Brain microvascular endothelial cell (primary cell): ENCODE results near the gene GFI1B.

Experiments
- DNase-seq: peaks from one replicate; pipeline ENCODE4 v3.0.0-alpha.2; 2020
- H3K27ac ChIP-seq: fragments of 250-450 bp; sonication (Bioruptor Pico); 2 replicates; pipeline ENCODE4 v1.5.1; 2020; ENCODE audit warnings: mild to moderate bottlenecking, moderate library complexity
- H3K27me3 ChIP-seq: fragments of 250-450 bp; sonication (Bioruptor Pico); replicated peaks from 2 replicates; pipeline ENCODE4 v1.5.1; 2020; ENCODE audit warnings: mild to moderate bottlenecking
- H3K36me3 ChIP-seq: fragments of 250-450 bp; sonication (Bioruptor Pico); replicated peaks from 2 replicates; pipeline ENCODE4 v1.5.1; 2020; ENCODE audit warnings: mild to moderate bottlenecking
- H3K4me3 ChIP-seq: 2 replicates; pipeline ENCODE4 v1.5.1; 2011; ENCODE audit warnings: low read depth, mild to moderate bottlenecking, control low read depth, low read length, moderate library complexity
- in situ Hi-C: cut with HindIII; loops from 2 replicates; pipeline ENCODE4 v1.10.0; 2017; ENCODE audit warnings: low sequenced_read_pairs, low pct_ligation_motif_present
- TF ChIP-seq, protein P1 (sequence below): IDR thresholded peaks from 2 replicates; pipeline ENCODE4 v1.5.1; 2011; ENCODE audit warnings: low read depth, mild to moderate bottlenecking, moderate library complexity, low read length, control low read depth, inconsistent platforms; ENCODE audit errors: missing control alignments

Gene GFI1B

DNA sequence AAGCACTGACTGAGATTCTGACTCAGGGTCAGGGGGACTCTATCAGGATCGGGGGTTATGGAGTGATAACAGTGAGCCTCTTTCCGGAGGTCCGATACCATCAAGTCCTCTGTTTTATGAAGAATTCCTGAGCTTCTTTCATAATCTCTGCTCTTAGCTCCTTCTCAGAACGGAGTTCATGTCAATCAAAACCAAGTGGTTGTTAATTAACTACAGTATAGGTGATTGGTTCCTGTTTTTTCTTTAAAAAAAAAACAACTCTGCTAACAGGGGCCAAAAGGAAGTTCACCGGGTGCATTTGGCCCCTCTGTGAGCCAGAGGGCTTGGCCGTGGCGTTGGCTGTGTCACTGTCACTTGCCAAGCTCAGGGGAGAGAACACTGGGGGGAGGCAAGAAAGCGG, 4.0 kb downstream of the GFI1B start:
- no peak overlapping the region for H3K27ac ChIP-seq
- peaks cover 45% of the 10 kb centered on the region for H3K27me3 ChIP-seq
- H3K4me3 ChIP-seq = no peak overlapping the region
- in situ Hi-C loops = no loop called here
- TF ChIP-seq, protein P1, sequence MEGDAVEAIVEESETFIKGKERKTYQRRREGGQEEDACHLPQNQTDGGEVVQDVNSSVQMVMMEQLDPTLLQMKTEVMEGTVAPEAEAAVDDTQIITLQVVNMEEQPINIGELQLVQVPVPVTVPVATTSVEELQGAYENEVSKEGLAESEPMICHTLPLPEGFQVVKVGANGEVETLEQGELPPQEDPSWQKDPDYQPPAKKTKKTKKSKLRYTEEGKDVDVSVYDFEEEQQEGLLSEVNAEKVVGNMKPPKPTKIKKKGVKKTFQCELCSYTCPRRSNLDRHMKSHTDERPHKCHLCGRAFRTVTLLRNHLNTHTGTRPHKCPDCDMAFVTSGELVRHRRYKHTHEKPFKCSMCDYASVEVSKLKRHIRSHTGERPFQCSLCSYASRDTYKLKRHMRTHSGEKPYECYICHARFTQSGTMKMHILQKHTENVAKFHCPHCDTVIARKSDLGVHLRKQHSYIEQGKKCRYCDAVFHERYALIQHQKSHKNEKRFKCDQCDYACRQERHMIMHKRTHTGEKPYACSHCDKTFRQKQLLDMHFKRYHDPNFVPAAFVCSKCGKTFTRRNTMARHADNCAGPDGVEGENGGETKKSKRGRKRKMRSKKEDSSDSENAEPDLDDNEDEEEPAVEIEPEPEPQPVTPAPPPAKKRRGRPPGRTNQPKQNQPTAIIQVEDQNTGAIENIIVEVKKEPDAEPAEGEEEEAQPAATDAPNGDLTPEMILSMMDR = no peak
- H3K36me3 ChIP-seq = no peaks in the 10 kb centered on the region
- DNase-seq = no peak

DNA sequence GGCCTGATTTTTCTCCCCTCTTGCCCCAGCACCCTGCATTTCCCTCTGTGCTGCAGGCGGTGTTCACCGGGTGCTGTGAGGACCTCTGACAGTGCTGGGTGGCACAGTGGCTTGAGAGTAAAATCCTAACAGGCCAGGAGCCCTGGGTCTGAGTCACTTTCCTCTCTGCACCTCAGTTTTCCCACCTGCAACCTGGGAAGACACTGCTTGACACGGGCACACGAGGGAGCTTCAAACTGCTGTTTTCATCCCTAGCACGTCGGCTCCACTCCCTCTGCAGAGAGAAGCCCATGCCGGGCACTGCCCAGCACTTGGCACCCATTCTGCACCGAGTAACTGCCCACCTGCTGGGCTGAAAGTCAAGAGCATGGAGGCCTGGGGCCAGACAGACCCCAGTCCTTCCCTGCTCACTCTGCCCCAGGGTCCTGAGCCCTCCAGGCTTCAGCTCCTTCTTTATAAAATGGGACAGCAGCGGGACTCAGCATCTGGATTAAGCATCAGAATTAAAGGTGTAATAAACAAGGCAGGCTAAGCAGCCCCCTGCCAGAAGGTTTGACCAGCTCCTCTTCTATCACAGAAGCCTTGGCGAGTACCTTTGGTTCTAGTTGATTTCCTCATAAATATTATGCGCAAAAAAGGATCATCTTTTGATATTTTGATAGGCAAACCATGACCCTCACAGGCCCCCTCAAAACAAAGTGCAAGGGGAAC, 5.2 kb downstream of the GFI1B start:
- DNase-seq = no peak
- in situ Hi-C loops = no loop called here
- Histone ChIP-seq H3K27me3 (peaks cover 38% of the 10 kb centered on the region), H3K4me3 (no peak overlapping the region), H3K36me3 (no peaks in the 10 kb centered on the region), H3K27ac (no peak overlapping the region)
- TF ChIP-seq, protein P1 = no peak

DNA sequence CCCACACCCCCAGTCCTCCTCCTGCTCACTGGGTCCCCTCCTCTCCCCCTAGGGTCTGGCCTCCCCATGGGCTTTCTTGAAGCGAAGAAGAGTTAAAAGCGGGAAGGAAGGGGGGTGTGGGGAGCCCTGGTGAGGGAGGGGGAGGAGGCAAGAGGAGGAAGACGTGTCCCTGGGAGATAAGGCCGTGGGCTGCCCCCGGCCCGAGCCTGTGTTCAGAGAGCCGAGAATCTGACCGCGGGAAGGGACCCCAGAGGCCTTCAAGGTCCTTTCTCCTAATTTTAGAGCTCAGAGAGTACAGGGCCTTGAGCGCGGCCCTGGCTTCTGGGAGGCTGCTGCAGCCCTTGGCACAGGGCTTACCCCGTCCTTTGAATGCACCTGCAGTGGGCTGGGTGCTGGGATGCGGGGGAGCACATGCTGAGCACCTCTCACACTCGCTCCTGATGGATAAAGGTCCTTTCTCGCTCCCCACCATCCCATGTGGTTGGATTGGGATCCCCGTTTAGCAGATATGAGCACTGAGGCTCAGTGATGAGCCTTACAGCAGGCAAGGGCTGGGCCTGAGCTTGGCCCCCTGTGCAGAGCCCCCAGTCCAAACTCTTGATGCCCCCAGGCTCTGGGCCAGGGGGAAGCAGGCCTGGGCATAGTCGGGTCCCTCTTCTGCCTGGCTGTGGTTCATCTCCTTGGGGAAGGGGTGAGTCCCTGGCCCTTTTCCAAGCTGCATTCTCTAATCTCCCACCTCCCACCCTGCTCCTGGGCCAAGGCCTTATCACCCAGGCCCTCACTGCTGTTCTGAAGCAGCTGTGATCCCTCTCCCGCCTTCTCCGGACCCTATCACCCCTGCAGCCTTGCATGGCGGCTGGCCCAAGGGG, 5.9 kb downstream of the GFI1B start:
- TF ChIP-seq, protein P1 = no peak
- no peak for DNase-seq
- Histone ChIP-seq H3K27ac (no peak overlapping the region), H3K36me3 (no peaks in the 10 kb centered on the region), H3K27me3 (peaks cover 32% of the 10 kb centered on the region), H3K4me3 (no peak overlapping the region)
- in situ Hi-C loops = no loop called here

- no peak overlapping the region for H3K27ac ChIP-seq
- in situ Hi-C loops = no loop called here
- TF ChIP-seq, protein P1 = no peak
- H3K36me3 ChIP-seq = no peaks in the 10 kb centered on the region
- peaks cover 28% of the 10 kb centered on the region for H3K27me3 ChIP-seq
- no peak for DNase-seq
- H3K4me3 ChIP-seq = no peak overlapping the region
Observed at GRCh38 chr9:132985071-132985350, 6.5 kb downstream of the GFI1B start.

- in situ Hi-C loops = no loop called here
- Histone ChIP-seq H3K36me3 (no peaks in the 10 kb centered on the region), H3K27me3 (peaks cover 26% of the 10 kb centered on the region), H3K4me3 (no peak overlapping the region), H3K27ac (no peak overlapping the region)
- DNase-seq = no peak
- TF ChIP-seq, protein P1 = no peak
Observed at GRCh38 chr9:132985489-132985888, 7.0 kb downstream of the GFI1B start.
